Stimulated activated CD4-positive, alpha-beta T cell treated with anti-CD3 and anti-CD28 coated beads, TNF-alpha, amount 100 ng/mL, for 48 hours (primary cell): ENCODE data around the gene XXYLT1.
"Not testable (repeated sequence)": the region's sequence is repeated elsewhere in the genome, so short reads cannot be mapped to it uniquely, and the experiment has no call there.

ENCODE experiments used
- DNase-seq, 3 donors: peaks; one replicate each; pipeline ENCODE4 v3.0.0-alpha.2; 2020; ENCODE audit warnings: low read depth in 3 of 3

XXYLT1 gene

GRCh38 chr3:195226900-195227447 is 44.0 kb downstream of the XXYLT1 start:
- no peak for DNase-seq

DNA sequence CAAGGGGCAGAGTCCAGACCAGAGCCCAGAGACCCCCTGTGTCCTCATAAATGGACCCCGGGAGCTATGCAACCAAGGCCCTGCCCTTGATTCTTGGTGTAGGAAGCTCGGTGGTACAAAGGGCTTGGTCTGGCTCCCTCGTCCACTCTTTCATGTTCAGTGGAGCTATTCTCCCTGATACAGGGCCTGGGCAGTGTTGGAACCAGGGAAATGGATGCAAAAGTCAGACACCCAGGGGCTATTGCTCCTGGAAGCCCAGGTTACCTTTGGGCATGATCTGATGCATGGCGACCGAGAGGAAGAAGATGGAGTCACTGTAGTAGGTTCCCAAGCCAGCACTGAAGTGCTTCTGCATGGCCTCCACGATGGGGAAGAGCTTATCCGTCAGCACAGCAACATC is 44.5 kb downstream of the XXYLT1 start:
- DNase-seq, result no peak

DNA sequence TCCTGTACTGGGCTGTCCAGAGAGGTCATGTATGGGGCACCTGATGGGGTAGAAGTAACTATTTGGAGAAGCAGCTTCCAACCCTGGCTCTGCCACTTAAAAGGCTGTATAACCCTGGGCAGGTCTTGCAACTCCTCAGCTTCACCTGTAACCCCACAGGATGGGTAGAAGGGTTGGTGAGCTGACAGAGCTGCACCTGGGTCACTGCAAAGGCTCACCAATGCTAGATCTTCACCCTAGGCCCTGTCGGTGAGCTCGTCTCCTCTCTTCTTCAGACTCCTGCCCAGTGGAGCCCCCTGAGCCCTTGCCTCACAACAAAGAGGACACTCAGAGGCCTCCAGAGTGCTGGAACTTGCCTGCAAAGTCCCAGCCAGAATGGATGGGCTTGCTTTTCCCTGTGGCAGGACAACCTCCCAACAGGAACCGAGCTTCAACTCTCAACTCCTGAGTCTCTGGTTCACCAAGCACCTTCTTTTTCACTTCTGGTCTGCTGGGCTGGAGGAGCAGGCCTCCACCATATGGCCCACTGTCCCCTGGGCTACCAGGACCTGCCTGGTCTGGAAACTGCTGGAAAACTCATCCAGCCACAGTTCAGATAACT is 45.9 kb downstream of the XXYLT1 start:
- DNase-seq, result no peak

- DNase-seq, result no peak
Measured at GRCh38 chr3:195224156-195224979, 46.6 kb downstream of the XXYLT1 start.

DNA sequence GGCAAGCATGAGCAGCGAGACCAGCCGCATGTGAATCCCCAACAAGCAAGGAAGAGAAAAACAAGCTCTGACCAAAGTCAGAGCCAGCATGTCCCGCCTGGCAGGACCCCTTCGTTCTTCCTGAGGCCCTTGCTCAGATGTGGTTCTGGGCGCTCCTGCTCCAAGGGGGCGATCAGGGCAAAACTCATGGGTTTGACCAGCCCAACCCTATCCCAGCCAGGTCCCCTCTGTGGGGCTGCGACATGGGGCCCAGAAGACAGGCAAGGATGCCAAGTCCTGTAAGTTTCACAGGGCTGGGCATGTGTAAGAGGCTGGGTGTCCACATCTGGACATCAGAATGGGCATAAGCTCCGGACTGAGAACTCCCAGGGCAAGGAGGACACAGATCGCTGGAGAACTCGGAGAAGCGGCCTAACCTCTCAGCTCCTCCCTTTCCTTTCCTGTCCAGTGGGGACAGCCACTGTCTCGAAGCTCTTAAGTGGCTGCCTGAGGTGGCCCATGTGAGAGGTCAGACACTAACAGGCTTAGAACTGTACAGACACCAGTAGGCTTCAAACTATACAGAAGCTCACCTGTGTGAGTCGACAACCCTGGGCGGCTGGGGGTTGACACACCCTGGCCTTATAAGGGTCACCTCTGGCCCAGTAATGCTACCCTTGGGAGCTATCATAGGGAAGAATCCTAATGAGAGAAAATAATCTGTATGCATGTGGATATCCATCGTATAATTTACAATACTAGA is 48.9 kb downstream of the XXYLT1 start:
- no peak for DNase-seq

- DNase-seq, result no peak
Measured at GRCh38 chr3:195221015-195221853, 49.7 kb downstream of the XXYLT1 start.

DNA sequence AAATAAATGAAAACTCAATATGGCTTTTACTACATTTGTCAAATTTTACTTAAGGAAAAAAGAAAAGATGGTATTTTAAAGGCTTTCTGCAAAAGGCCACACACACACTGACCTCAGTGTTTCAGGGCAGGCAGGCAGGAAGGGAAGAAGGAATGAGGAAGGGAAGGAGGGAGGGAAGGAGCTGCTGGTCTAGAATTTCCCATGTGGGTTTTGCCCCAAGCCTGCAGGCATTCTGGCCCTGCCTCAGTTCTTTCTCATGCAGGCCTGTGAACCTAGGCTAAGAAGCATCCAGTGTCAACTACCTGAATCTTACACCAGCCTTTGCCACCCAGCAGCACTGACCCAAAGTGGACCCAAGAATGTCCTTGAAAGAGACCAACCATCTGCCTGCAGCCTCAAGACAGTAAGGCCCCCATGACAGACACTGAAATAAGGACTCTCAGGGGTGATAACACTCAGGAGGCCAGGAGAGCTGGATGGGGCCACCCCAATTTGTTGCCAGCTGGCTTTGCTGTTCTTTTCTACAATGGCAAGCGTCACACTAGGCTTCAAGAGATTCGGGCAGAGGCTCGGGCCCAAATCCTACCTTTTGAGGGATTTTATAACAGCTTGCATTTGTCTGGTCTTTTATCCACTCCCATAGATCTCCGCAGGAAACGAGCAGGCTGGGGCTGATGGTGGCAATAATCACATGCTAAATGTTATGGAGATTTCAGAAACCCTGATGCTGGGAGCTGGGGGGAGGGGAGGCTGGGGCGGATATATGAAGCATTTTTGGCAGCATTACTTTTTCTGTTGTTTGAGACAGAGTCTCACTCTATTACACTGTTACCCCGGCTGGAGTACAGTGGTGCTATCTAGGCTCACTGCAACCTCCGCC is 51.4 kb downstream of the XXYLT1 start:
- DNase-seq, result no peak

- DNase-seq, result not testable (repeated sequence)
Measured at GRCh38 chr3:195218331-195218730, 52.6 kb downstream of the XXYLT1 start.

GRCh38 chr3:195215576-195215975 is 55.4 kb downstream of the XXYLT1 start:
- DNase-seq, result not testable (repeated sequence)

DNA sequence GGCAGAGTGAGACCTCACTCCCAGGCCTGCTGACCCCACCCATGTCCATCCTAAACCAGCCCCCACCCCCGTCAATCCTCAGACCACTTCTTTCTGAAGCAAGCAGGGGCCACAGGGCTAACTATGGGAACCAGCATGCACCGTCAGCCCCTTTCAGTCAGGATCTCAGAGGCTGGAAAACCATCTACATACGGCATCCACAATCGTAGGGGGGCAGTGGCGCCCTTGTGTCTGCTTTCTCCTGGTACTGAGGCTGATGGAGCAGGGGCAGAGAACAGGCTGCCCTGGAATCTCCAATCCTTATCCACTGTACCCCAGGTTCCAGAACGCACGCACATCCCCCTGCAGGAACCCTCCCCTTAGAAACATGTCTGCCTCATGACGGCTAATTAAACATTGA is 56.6 kb downstream of the XXYLT1 start:
- DNase-seq, result no peak

DNA sequence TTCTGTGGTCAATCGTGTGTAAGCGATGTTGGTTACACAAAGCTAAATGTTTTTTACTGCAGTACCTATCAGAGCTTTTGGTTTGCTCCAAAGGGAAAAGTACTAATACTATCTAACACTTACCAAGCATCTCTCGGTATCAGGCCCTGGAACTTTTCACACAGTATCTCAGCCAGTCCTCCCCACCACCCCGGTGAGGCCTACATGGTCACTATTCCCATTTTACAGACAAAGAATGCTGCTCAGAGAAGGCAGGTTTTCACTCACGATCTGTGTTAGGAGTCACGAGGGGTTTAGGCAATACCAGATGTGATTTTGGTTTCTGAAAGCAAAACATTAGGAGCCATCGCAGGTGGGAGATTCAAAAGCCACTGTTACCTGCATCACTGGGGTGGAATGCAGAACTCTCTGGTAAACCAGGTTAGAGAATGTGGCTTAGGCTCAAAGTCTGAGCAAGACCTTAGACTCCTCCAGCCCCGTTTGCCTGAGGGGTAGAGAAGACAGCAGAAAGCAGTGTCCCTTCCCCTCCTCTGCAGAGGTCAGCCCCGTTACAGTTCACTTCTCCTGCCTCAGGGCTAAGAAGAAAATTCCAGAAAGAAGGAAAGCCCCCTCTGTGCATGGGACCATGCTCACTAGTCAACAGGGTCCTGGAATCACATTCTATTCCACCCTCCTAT is 57.2 kb downstream of the XXYLT1 start:
- no peak for DNase-seq

GRCh38 chr3:195212749-195213375 is 58.1 kb downstream of the XXYLT1 start:
- DNase-seq, result no peak

GRCh38 chr3:195212033-195212748 is 58.8 kb downstream of the XXYLT1 start:
- no peak for DNase-seq

- DNase-seq, result no peak
Measured at GRCh38 chr3:195210266-195210973, 60.5 kb downstream of the XXYLT1 start.

DNA sequence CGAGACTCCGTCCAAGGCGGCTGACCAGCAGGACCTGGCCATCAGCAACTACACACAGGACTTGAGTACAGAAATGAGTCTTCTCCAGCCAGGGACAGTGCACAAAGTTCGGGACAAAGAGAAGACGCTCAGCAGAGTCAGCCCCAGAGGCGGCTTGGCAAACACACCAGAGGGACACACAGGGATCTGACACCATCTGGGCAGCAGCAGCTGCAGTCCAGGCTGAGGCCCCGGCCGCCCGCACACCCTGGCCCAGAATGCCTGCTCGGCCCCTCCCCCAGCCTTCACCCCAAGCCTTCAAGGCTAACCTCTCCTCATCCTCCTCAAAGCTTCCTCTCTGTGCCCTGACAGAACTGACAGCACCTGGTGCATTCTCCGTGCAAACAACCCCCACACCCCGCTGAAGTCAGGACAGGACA is 61.1 kb downstream of the XXYLT1 start:
- no peak for DNase-seq

GRCh38 chr3:195209083-195209846 is 61.7 kb downstream of the XXYLT1 start:
- no peak for DNase-seq

- DNase-seq, result no peak
Measured at GRCh38 chr3:195208631-195209030, 62.3 kb downstream of the XXYLT1 start.
